Lung (tissue), 16 donors: ENCODE measurements around the gene OR4C45. TPM values are rescaled to one million over a fixed set of nuclear protein-coding genes. Genes with fewer than 3 reads are reported as not detected.
A peak's percentile ranks its signal among the peaks of the same experiment; 100 is the strongest.
"Not testable (repeated sequence)": the region's sequence is repeated elsewhere in the genome, so short reads cannot be mapped to it uniquely, and the experiment has no call there.

Experiments
- ATAC-seq: fragments of 200-7000 bp; cut with Tn5 transposase; one replicate; pipeline ENCODE4 v1.9.1; 2020; ENCODE audit warnings: moderate number of reproducible peaks; ENCODE audit not compliant: insufficient read depth, low FRiP score
- DNase-seq, 3 donors: peaks; one replicate each; pipeline ENCODE4 v3.0.0-alpha.2; 2013 to 2017
- H3K27ac ChIP-seq, 2 donors: one replicate each; pipeline ENCODE4 v1.5.1; 2013; ENCODE audit warnings: mild to moderate bottlenecking in 2 of 2, moderate library complexity in 2 of 2, control low read depth in 1 of 2, inconsistent platforms in 1 of 2, low read depth in 1 of 2, low read length in 1 of 2
- H3K27me3 ChIP-seq, 3 donors: one replicate each; pipeline ENCODE4 v1.5.1; 2013; ENCODE audit warnings: low read length in 2 of 3; ENCODE audit not compliant: control insufficient read depth in 3 of 3, insufficient read depth in 3 of 3
- H3K36me3 ChIP-seq, 4 donors: one replicate each; pipeline ENCODE4 v1.5.1; 2013; ENCODE audit warnings: low read length in 4 of 4, mild to moderate bottlenecking in 1 of 4, moderate library complexity in 1 of 4; ENCODE audit not compliant: control insufficient read depth in 4 of 4, insufficient read depth in 4 of 4
- H3K4me1 ChIP-seq, 5 donors: one replicate each; pipeline ENCODE4 v1.5.1; 2013; ENCODE audit warnings: low read length in 5 of 5, mild to moderate bottlenecking in 2 of 5, moderate library complexity in 1 of 5; ENCODE audit not compliant: control insufficient read depth in 5 of 5, insufficient read depth in 5 of 5
- H3K4me3 ChIP-seq: one replicate; pipeline ENCODE4 v1.5.1; 2013; ENCODE audit warnings: mild to moderate bottlenecking, control low read depth, moderate library complexity
- H3K9ac ChIP-seq, 2 donors: one replicate each; pipeline ENCODE4 v1.5.1; 2013; ENCODE audit warnings: low read length in 2 of 2, control low read depth in 1 of 2; ENCODE audit not compliant: insufficient read depth in 1 of 2
- H3K9me3 ChIP-seq, 4 donors: one replicate each; pipeline ENCODE4 v1.5.1; 2013; ENCODE audit warnings: low read length in 3 of 4, mild to moderate bottlenecking in 1 of 4, moderate library complexity in 1 of 4; ENCODE audit not compliant: control insufficient read depth in 4 of 4, insufficient read depth in 3 of 4
- CTCF ChIP-seq: IDR thresholded peaks from 2 replicates; pipeline ENCODE4 v1.5.1; 2012; ENCODE audit warnings: mild to moderate bottlenecking; ENCODE audit errors: control extremely low read depth, extremely low read depth
- WGBS, 2 donors: extraction: QIAGEN DNeasy Blood & Tissue Kit; methylation state at CpG; one replicate each; pipeline ENCODE4 v1.1.7; 2013; 5-methylcytosine and 5-hydroxymethylcytosine counted together
- long read RNA-seq, 5 donors: transcript quantifications; one replicate each; lab custom pipeline, GENCODE V29; 2026
- polyA plus RNA-seq, 2 donors: library from polyadenylated mRNA; stranded (reverse); fragments of 200-250 nt; gene quantifications; one replicate each; pipeline ENCODE4 v1.2.1, GENCODE V29; 2013
- total RNA-seq, 2 donors: library from RNA; depleted of rRNA in 1 of 2; stranded (reverse); fragments of >200 nt in 1 of 2; gene quantifications; one replicate each; pipeline ENCODE4 v1.2.1, GENCODE V29; 2014 to 2021
- donor health status: control.
- donor health status: control.
- donor health status: Bipolar disorder and iron deficiency.
- donor health status: healthy.
- donor health status: DM: yes; HTN: yes; CAD: no.

The OR4C45 gene
- total RNA-seq (not detected), polyA plus RNA-seq (not detected)
- long read RNA-seq, donor 1: 0 reads
- long read RNA-seq, donor 2: 0 reads
- long read RNA-seq, donor 3: 0 reads
- long read RNA-seq, donor 4: 0 reads
- long read RNA-seq, donor 5: 0 reads

GRCh38 chr11:50032574-50032973, at the start of gene OR4C45:
TSS of gene OR4C45 (plus strand) at chr11:50032874.
- Histone ChIP-seq H3K9me3 (peaks cover 0 to 13% (median 1%) of the 10 kb centered on the region in 4 donors), H3K4me1 (no peaks in the 10 kb centered on the region), H3K36me3 (no peaks in the 10 kb centered on the region), H3K4me3 (no peak within 1 kb of the TSS), H3K27me3 (no peaks in the 10 kb centered on the region), H3K27ac (no peak within 1 kb of the TSS), H3K9ac (no peak within 1 kb of the TSS)
- ATAC-seq: no peak
- no peak for DNase-seq
- TF ChIP-seq CTCF: no peak

GRCh38 chr11:49995565-49995964, 37.1 kb upstream of the OR4C45 start:
- Histone ChIP-seq H3K27ac (no peak overlapping the region), H3K4me1 (no peaks in the 10 kb centered on the region), H3K27me3 (no peaks in the 10 kb centered on the region), H3K9ac (no peak overlapping the region), H3K9me3 (peaks cover 0 to 10% (median under 1%) of the 10 kb centered on the region in 4 donors), H3K36me3 (no peaks in the 10 kb centered on the region), H3K4me3 (no peak overlapping the region)
- 42 to 43% methylated on average over 6 of the region's 6 CpGs for WGBS, 2 donors
- TF ChIP-seq CTCF: no peak
- DNase-seq: peak in 1 of 3 donors; percentile 0
- no peak for ATAC-seq

- Histone ChIP-seq H3K36me3 (no peaks in the 10 kb centered on the region), H3K4me3 (no peak overlapping the region), H3K27ac (no peak overlapping the region), H3K4me1 (no peaks in the 10 kb centered on the region), H3K9me3 (peaks cover 0 to 23% (median 1%) of the 10 kb centered on the region in 4 donors), H3K9ac (no peak overlapping the region), H3K27me3 (no peaks in the 10 kb centered on the region)
- ATAC-seq: no peak
- no peak for DNase-seq
- no peak for TF ChIP-seq CTCF
- WGBS, 2 donors: 33 to 55% methylated on average over 1 of the region's 1 CpG
Observed at GRCh38 chr11:50030193-50030592, 2.5 kb upstream of the OR4C45 start.

GRCh38 chr11:50036239-50036638, 3.6 kb downstream of the OR4C45 start:
- not testable (repeated sequence) for H3K4me1 ChIP-seq, H3K27me3 ChIP-seq, ATAC-seq, H3K4me3 ChIP-seq, H3K9ac ChIP-seq, H3K27ac ChIP-seq, H3K36me3 ChIP-seq, H3K9me3 ChIP-seq, DNase-seq
